Esophagus (tissue), 2 donors: ENCODE measurements around the gene PPIF. TPM values are rescaled to one million over a fixed set of nuclear protein-coding genes. Genes with fewer than 3 reads are reported as not detected.

Source experiments
- H3K27ac ChIP-seq, 2 donors: one replicate each; pipeline ENCODE4 v1.5.1; 2013; ENCODE audit warnings: low read depth in 2 of 2, mild to moderate bottlenecking in 2 of 2, inconsistent platforms in 1 of 2, low read length in 1 of 2, moderate library complexity in 1 of 2
- H3K27me3 ChIP-seq, 2 donors: one replicate each; pipeline ENCODE4 v1.6.1; 2013; ENCODE audit warnings: low read length in 2 of 2, control low read depth in 1 of 2, mild to moderate bottlenecking in 1 of 2; ENCODE audit not compliant: insufficient read depth in 2 of 2, control insufficient read depth in 1 of 2
- H3K36me3 ChIP-seq, 2 donors: one replicate each; pipeline ENCODE4 v1.6.1; 2013; ENCODE audit warnings: low read length in 1 of 2; ENCODE audit not compliant: control insufficient read depth in 2 of 2, insufficient read depth in 2 of 2
- H3K4me1 ChIP-seq, 2 donors: one replicate each; pipeline ENCODE4 v1.6.1; 2013; ENCODE audit warnings: low read length in 1 of 2; ENCODE audit not compliant: control insufficient read depth in 2 of 2, insufficient read depth in 2 of 2
- H3K4me3 ChIP-seq, 2 donors: one replicate each; pipeline ENCODE4 v1.5.1; 2013; ENCODE audit warnings: low read length in 2 of 2, mild to moderate bottlenecking in 2 of 2, low read depth in 1 of 2, moderate library complexity in 1 of 2
- H3K9me3 ChIP-seq, 2 donors: one replicate each; pipeline ENCODE4 v1.6.1; 2013; ENCODE audit warnings: mild to moderate bottlenecking in 2 of 2, low read depth in 1 of 2, low read length in 1 of 2, moderate library complexity in 1 of 2; ENCODE audit not compliant: control insufficient read depth in 2 of 2, insufficient read depth in 1 of 2
- WGBS, 2 donors: extraction: QIAGEN DNeasy Blood & Tissue Kit; methylation state at CpG; one replicate each; pipeline ENCODE4 v1.1.7; 2013; 5-methylcytosine and 5-hydroxymethylcytosine counted together
- polyA plus RNA-seq, 2 donors: library from polyadenylated mRNA; stranded (reverse); fragments of 200-250 nt; gene quantifications; one replicate each; pipeline ENCODE4 v1.2.3, GENCODE V29; 2013
- donor health status: healthy with polysubstance abuse.
- donor health status: Bipolar disorder and iron deficiency.

PPIF gene
- polyA plus RNA-seq, 2 donors, result 38.4 to 57.4 TPM

- Histone ChIP-seq H3K36me3 (peaks cover 5 to 22% of the 10 kb centered on the region in 2 donors), H3K4me3 (no peak overlapping the region), H3K4me1 (peaks cover 16 to 39% of the 10 kb centered on the region in 2 donors), H3K9me3 (no peaks in the 10 kb centered on the region), H3K27ac (no peak overlapping the region), H3K27me3 (no peaks in the 10 kb centered on the region)
- WGBS, 2 donors, result 94 to 97% methylated on average over 2 of the region's 2 CpGs
Observed at GRCh38 chr10:79346012-79346340, 1.3 kb upstream of the PPIF start.

GRCh38 chr10:79346388-79347225, 662 bp upstream of the PPIF start:
- no peaks in the 10 kb centered on the region for H3K9me3 ChIP-seq
- no peaks in the 10 kb centered on the region for H3K27me3 ChIP-seq
- WGBS, 2 donors, result 56 to 62% methylated on average over 12 of the region's 12 CpGs
- H3K4me3 ChIP-seq, result no peak overlapping the region
- H3K27ac ChIP-seq, result no peak overlapping the region
- H3K36me3 ChIP-seq, result peaks cover 6 to 26% of the 10 kb centered on the region in 2 donors
- peaks cover 16 to 39% of the 10 kb centered on the region in 2 donors for H3K4me1 ChIP-seq

DNA sequence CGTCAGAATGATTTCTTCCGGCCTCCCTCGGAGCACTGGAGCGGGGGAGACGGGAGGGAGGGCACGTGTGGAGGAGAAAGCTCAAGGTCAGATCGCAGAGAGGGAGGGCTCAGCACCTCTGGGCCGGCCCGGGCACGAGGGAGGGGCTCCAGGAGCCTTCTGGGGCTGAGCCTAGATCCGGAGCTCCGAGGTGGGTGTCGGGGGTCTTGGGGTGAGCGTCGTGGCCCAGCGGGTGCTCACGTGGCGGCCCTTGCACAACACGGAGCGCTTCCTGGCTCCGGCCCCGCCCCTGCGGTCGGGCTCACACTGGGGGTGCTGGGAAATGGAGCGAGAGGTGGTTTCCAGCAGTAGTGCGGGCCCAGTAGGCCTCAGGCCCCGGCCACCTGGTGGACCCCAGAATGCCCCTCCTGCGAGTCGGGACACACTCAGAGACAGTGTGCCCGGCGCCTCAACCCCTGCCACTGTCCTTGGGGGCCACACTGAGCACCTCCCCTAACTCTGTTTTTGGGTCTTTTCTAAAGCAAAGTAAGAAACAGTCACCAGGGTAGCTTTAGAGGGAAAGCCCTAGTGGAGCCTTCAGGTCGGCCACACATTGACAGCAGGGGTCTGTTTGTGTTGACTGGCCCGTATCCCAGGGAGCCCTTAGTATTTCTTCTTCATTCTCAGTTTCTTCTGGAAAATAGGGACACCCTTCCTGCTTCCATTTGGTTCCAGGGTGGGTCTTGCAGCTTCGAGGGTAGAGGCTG, 798 bp downstream of the PPIF start:
- Histone ChIP-seq H3K4me1 (peaks cover 16 to 32% of the 10 kb centered on the region in 2 donors), H3K4me3 (peak overlapping the region; percentile 85 to 94), H3K27ac (peak overlapping the region; percentile 83 to 93), H3K9me3 (no peaks in the 10 kb centered on the region), H3K36me3 (peaks cover 7 to 39% of the 10 kb centered on the region in 2 donors), H3K27me3 (no peaks in the 10 kb centered on the region)
- 4 to 6% methylated on average over 34 of the region's 34 CpGs for WGBS, 2 donors

GRCh38 chr10:79348640-79348988, 1.3 kb downstream of the PPIF start:
- Histone ChIP-seq H3K27me3 (no peaks in the 10 kb centered on the region), H3K36me3 (peaks cover 12 to 44% of the 10 kb centered on the region in 2 donors), H3K9me3 (no peaks in the 10 kb centered on the region), H3K4me1 (peaks cover 16 to 26% of the 10 kb centered on the region in 2 donors), H3K27ac (peak overlapping the region in 1 of 2 donors; percentile 93), H3K4me3 (peak overlapping the region; percentile 85 to 94)
- WGBS, 2 donors, result 46 to 64% methylated on average over 3 of the region's 3 CpGs

GRCh38 chr10:79349072-79349491, 1.8 kb downstream of the PPIF start:
- Histone ChIP-seq H3K27me3 (no peaks in the 10 kb centered on the region), H3K36me3 (peaks cover 12 to 48% of the 10 kb centered on the region in 2 donors), H3K4me1 (peaks cover 16 to 25% of the 10 kb centered on the region in 2 donors), H3K27ac (peak overlapping the region in 1 of 2 donors; percentile 93), H3K4me3 (peak overlapping the region; percentile 85 to 94), H3K9me3 (no peaks in the 10 kb centered on the region)
- 73 to 75% methylated on average over 6 of the region's 6 CpGs for WGBS, 2 donors

GRCh38 chr10:79349766-79350406, 2.6 kb downstream of the PPIF start:
- peaks cover 12 to 51% of the 10 kb centered on the region in 2 donors for H3K36me3 ChIP-seq

DNA sequence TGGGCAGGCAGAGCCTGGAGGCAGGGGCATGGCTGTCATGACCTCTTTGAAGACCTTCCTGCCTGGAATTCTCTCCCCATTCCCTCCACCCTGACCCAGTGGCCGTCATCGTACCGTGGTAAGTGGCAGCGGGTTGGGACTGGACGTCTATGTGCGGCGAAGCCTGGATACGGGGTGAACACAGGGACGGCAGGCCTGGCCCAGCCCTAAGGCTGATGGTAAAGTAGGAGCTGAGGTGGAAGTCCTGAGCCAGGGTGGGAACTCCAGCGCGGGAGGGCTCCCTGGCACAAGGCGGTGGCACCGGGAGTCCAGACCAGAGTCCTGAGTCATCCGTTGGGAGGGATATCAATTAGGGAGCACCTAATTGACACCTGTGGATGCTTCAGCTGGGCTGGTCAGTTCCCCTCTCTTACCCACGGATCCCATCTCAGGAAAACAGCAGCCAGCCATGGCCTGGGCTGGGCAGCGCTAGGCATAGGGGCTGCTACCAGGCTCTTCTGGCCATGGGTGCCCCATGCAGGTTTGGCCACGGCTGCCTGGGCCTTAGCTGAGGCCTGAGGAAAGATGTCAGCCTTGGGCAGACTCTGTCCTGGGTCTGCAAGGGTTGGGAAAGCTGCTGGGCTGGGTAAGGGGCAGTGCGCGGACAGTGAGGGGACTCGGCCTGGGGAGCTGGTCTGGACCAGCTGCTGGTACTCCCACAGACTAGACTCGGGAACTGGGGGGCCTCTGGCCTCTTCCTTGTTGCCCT, 3.3 kb downstream of the PPIF start:
- Histone ChIP-seq H3K27ac (peak overlapping the region in 1 of 2 donors; percentile 93), H3K9me3 (no peaks in the 10 kb centered on the region), H3K4me1 (peaks cover 15 to 25% of the 10 kb centered on the region in 2 donors), H3K27me3 (no peaks in the 10 kb centered on the region), H3K36me3 (peaks cover 12 to 53% of the 10 kb centered on the region in 2 donors), H3K4me3 (peak overlapping the region in 1 of 2 donors; percentile 4)
- WGBS, 2 donors, result 85 to 92% methylated on average over 21 of the region's 21 CpGs

More at GRCh38 chr10:79349766-79350406, 2.6 kb downstream of the PPIF start:
- WGBS, 2 donors, result 49 to 65% methylated on average over 6 of the region's 6 CpGs
- peak overlapping the region in 1 of 2 donors; percentile 94 for H3K4me3 ChIP-seq
- H3K4me1 ChIP-seq, result peaks cover 16 to 25% of the 10 kb centered on the region in 2 donors
- H3K27ac ChIP-seq, result peak overlapping the region in 1 of 2 donors; percentile 93
- no peaks in the 10 kb centered on the region for H3K9me3 ChIP-seq
- no peaks in the 10 kb centered on the region for H3K27me3 ChIP-seq

DNA sequence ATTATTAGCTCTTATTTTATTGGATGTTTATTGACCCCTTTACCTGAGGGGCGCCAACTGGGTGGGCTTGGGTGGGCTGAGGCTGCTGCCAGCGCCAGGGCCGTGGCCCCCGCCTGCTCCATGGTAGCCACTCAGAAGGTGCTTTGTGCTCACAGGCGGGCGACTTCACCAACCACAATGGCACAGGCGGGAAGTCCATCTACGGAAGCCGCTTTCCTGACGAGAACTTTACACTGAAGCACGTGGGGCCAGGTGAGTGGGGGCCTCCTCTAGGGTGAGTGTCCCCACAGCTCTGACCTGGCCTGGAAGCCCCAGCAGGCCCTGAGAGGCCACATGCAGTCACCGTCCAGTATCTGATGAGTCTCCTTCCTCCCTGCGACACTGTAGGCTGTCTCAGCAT, 4.1 kb downstream of the PPIF start:
- no peaks in the 10 kb centered on the region for H3K27me3 ChIP-seq
- peaks cover 12 to 27% of the 10 kb centered on the region in 2 donors for H3K4me1 ChIP-seq
- peaks cover 12 to 54% of the 10 kb centered on the region in 2 donors for H3K36me3 ChIP-seq
- WGBS, 2 donors, result 93 to 96% methylated on average over 13 of the region's 13 CpGs
- H3K9me3 ChIP-seq, result no peaks in the 10 kb centered on the region
- no peak overlapping the region for H3K27ac ChIP-seq
- H3K4me3 ChIP-seq, result no peak overlapping the region
